T-cell (primary cell): Measurements from ENCODE around the gene VPS13A. TPM values are rescaled to one million over a fixed set of nuclear protein-coding genes. Genes with fewer than 3 reads are reported as not detected.
A peak's percentile ranks its signal among the peaks of the same experiment; 100 is the strongest.
"Not testable (repeated sequence)": the region's sequence is repeated elsewhere in the genome, so short reads cannot be mapped to it uniquely, and the experiment has no call there.

Experiments
- ATAC-seq, 4 experiments: fragments of 200-7000 bp in 3 of 4; fragments of 150-1000 bp in 1 of 4; cut with Tn5 transposase; replicated peaks in 1 of 4; 1 replicate in 3 of 4; 2 replicates in 1 of 4; pipeline ENCODE4 v1.10.0; 2021; ENCODE audit warnings: moderate library complexity in 3 of 4, mild to moderate bottlenecking in 2 of 4, moderate number of reproducible peaks in 1 of 4
- CTCF ChIA-PET, 2 donors: fragments of 300-600 bp; sonication (Branson Sonifier 250); formaldehyde crosslinking; loops; one replicate each; lab custom pipeline; 2022; ENCODE audit warnings: antibody characterized with exemption in 2 of 2; lab: Charles Lee
- POLR2A ChIA-PET, 2 donors: fragments of 300-600 bp; sonication (Branson Sonifier 250); formaldehyde crosslinking; loops; one replicate each; lab custom pipeline; 2022; ENCODE audit warnings: antibody characterized with exemption in 2 of 2; lab: Charles Lee
- DNase-seq, 35 experiments: peaks; one replicate each; pipeline versions ENCODE4 v3.0.0 to v3.0.0-alpha.2; 2013 to 2023
- H3K27ac ChIP-seq: one replicate; pipeline ENCODE4 v1.5.1; 2013; ENCODE audit warnings: low read length
- H3K27me3 ChIP-seq, 2 experiments: replicated peaks in 1 of 2; 1 replicate in 1 of 2; 2 replicates in 1 of 2; pipeline versions ENCODE4 v1.6.1 to v1.7.0; 2013; ENCODE audit warnings: low read length in 1 of 2, mixed read lengths in 1 of 2; ENCODE audit not compliant: control insufficient read depth in 2 of 2, insufficient read depth in 2 of 2; ENCODE audit errors: extremely low read depth in 1 of 2
- H3K36me3 ChIP-seq, 2 donors: 1 replicate in 1 of 2; 2 replicates in 1 of 2; pipeline versions ENCODE4 v1.6.1 to v1.7.0; 2013; ENCODE audit warnings: low read length in 1 of 2; ENCODE audit not compliant: control insufficient read depth in 2 of 2, insufficient read depth in 1 of 2; ENCODE audit errors: extremely low read depth in 1 of 2
- H3K4me1 ChIP-seq, 2 experiments: 1 replicate in 1 of 2; 2 replicates in 1 of 2; pipeline versions ENCODE4 v1.6.1 to v1.7.0; 2013; ENCODE audit warnings: low read length in 2 of 2, mixed read lengths in 1 of 2; ENCODE audit not compliant: insufficient read depth in 2 of 2, control insufficient read depth in 1 of 2; ENCODE audit errors: extremely low read depth in 1 of 2
- H3K4me3 ChIP-seq, 2 donors: 1 replicate in 1 of 2; 2 replicates in 1 of 2; pipeline versions ENCODE4 v1.5.1 to v1.7.0; 2013; ENCODE audit warnings: mild to moderate bottlenecking in 2 of 2, low read length in 1 of 2, moderate library complexity in 1 of 2; ENCODE audit not compliant: control insufficient read depth in 1 of 2; ENCODE audit errors: extremely low read depth in 1 of 2
- H3K9me3 ChIP-seq: 2 replicates; pipeline ENCODE4 v1.7.0; 2013
- H3K27ac Mint-ChIP-seq, 2 donors: one replicate each; pipeline ENCODE4 v1.8.0; 2020 to 2021; ENCODE audit warnings: mild to moderate bottlenecking in 2 of 2, mixed read lengths in 2 of 2
- H3K27me3 Mint-ChIP-seq, 2 donors: one replicate each; pipeline ENCODE4 v1.8.0; 2021 to 2022; ENCODE audit warnings: mixed read lengths in 2 of 2
- H3K36me3 Mint-ChIP-seq: one replicate; pipeline ENCODE4 v1.8.0; 2021; ENCODE audit warnings: mixed read lengths
- H3K4me1 Mint-ChIP-seq, 3 donors: one replicate each; pipeline ENCODE4 v1.8.0; 2020 to 2022; ENCODE audit warnings: mixed read lengths in 3 of 3, mild to moderate bottlenecking in 1 of 3
- H3K4me3 Mint-ChIP-seq, 3 donors: one replicate each; pipeline ENCODE4 v1.8.0; 2020 to 2022; ENCODE audit warnings: mild to moderate bottlenecking in 3 of 3, mixed read lengths in 3 of 3, moderate library complexity in 3 of 3
- H3K9me3 Mint-ChIP-seq, 3 donors: one replicate each; pipeline ENCODE4 v1.8.0; 2020 to 2022; ENCODE audit warnings: mixed read lengths in 3 of 3
- WGBS: methylation state at CpG from one replicate; pipeline ENCODE4 v1.1.5; 2013; ENCODE audit warnings: missing lambda C conversion rate; ENCODE audit not compliant: insufficient coverage; 5-methylcytosine and 5-hydroxymethylcytosine counted together
- total RNA-seq, 35 experiments: library from RNA in 6 of 35; stranded (reverse) in 6 of 35; fragments of 120-200 nt in 1 of 35; gene quantifications; one replicate each; pipeline versions ENCODE4 v1.2.1 to v1.2.4 and lab custom pipeline; 2013 to 2026

VPS13A gene
- total RNA-seq, 5 donors from 2014 or later (not counting 1 experiment from before 2014, with no cell fraction given), result 32.1 to 49.3 (median 36.5) TPM

- Histone ChIP-seq H3K4me1 (no peaks in the 10 kb centered on the region), H3K9me3 (no peaks in the 10 kb centered on the region), H3K36me3 (no peaks in the 10 kb centered on the region), H3K27ac (no peak overlapping the region), H3K27me3 (peaks cover 0 to 12% of the 10 kb centered on the region in 2 experiments), H3K4me3 (no peak overlapping the region)
- WGBS, result 69% methylated on average over 21 of the region's 21 CpGs
- ATAC-seq, result peak; percentile 80 to 94 (median 86)
- H3K9me3 Mint-ChIP-seq, result no peaks in the 10 kb centered on the region
- H3K4me1 Mint-ChIP-seq, result peaks cover 3 to 6% (median 3%) of the 10 kb centered on the region in 3 donors
- H3K27me3 Mint-ChIP-seq, result peaks cover 0 to 2% of the 10 kb centered on the region in 2 donors
- H3K36me3 Mint-ChIP-seq, result no peaks in the 10 kb centered on the region
- no peak overlapping the region for H3K4me3 Mint-ChIP-seq
- DNase-seq, result peak in 32 of 35 experiments; percentile 9 to 64 (median 36)
- ChIA-PET CTCF (interaction anchor here (0.6 to 2.0 kb wide), 19 partner anchors 8 to 936 kb away, joined by 3 to 15 read pairs (median 4); no protein-coding TSS in a partner anchor), POLR2A (no interaction called here)
- no peak overlapping the region for H3K27ac Mint-ChIP-seq
These were observed 256.5 kb downstream of the VPS13A start for GRCh38 chr9:77433675-77434445.

DNA sequence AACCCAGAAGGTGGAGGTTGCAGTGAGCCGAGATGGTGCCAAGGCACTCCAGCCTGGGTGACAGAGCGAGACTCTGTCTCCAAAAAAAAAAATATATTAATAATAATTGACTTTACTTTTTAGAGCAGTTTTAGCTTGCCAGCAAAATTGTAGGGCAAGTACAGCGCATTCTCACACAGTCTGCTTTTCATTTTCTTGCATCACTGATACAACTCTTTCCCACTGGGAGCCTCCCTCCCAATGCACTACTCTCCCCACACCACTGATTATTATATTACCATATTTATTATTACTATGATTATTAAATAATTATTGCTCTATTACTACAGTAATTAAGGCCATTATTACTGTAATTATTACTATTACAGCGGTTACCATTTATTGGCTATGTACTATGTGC lies 257.9 kb downstream of the VPS13A start:
- H3K27me3 Mint-ChIP-seq, result peaks cover 0 to 5% of the 10 kb centered on the region in 2 donors
- ChIA-PET POLR2A (no interaction called here), CTCF (interaction anchor here (0.5 to 2.0 kb wide), 5 partner anchors 9 to 779 kb away, joined by 3 to 7 read pairs (median 4); no protein-coding TSS in a partner anchor)
- Histone ChIP-seq H3K27me3 (peaks cover 0 to 12% of the 10 kb centered on the region in 2 experiments), H3K4me3 (no peak overlapping the region), H3K4me1 (no peaks in the 10 kb centered on the region), H3K36me3 (no peaks in the 10 kb centered on the region), H3K27ac (no peak overlapping the region), H3K9me3 (no peaks in the 10 kb centered on the region)
- peaks cover 3 to 6% (median 3%) of the 10 kb centered on the region in 3 donors for H3K4me1 Mint-ChIP-seq
- DNase-seq (no peak), ATAC-seq (no peak)
- H3K27ac Mint-ChIP-seq, result no peak overlapping the region
- H3K9me3 Mint-ChIP-seq, result no peaks in the 10 kb centered on the region
- H3K4me3 Mint-ChIP-seq, result no peak overlapping the region
- 100% methylated on average over 1 of the region's 4 CpGs for WGBS
- no peaks in the 10 kb centered on the region for H3K36me3 Mint-ChIP-seq

DNA sequence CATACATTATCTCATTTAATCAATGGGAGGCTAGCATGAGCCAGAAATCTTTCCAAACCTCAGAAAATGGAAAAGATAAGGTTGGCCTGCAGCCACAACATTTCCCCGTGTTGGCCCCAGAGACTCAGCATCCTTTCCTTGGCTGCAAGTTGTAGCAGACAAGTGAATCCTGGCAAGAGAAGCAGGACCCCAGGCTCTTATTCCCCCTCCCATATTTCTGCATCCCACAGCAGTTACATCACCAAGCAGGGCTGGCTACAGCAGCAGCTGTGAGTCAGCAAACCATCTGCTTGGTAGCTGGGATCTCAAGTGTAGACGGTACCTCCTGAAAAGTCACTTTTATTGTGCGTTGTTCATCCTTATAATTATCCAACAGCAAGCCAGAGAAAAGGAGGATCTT lies 258.4 kb downstream of the VPS13A start:
- no peaks in the 10 kb centered on the region for H3K4me1 ChIP-seq
- ATAC-seq, result no peak
- H3K4me3 ChIP-seq, result no peak overlapping the region
- H3K4me1 Mint-ChIP-seq, result peaks cover 3 to 6% (median 3%) of the 10 kb centered on the region in 3 donors
- H3K27ac ChIP-seq, result no peak overlapping the region
- H3K27me3 Mint-ChIP-seq, result peaks cover 0 to 5% of the 10 kb centered on the region in 2 donors
- no peaks in the 10 kb centered on the region for H3K9me3 ChIP-seq
- DNase-seq, result no peak
- ChIA-PET POLR2A (no interaction called here), CTCF (interaction anchor here in 1 of 2 donors (1.7 kb wide), 1 partner anchor 40 kb away, joined by 4 read pairs; no protein-coding TSS in a partner anchor)
- H3K36me3 Mint-ChIP-seq, result no peaks in the 10 kb centered on the region
- no peak overlapping the region for H3K4me3 Mint-ChIP-seq
- H3K36me3 ChIP-seq, result no peaks in the 10 kb centered on the region
- H3K27ac Mint-ChIP-seq, result no peak overlapping the region
- H3K9me3 Mint-ChIP-seq, result no peaks in the 10 kb centered on the region
- WGBS, result 91% methylated on average over 3 of the region's 3 CpGs
- H3K27me3 ChIP-seq, result peaks cover 0 to 12% of the 10 kb centered on the region in 2 experiments

DNA sequence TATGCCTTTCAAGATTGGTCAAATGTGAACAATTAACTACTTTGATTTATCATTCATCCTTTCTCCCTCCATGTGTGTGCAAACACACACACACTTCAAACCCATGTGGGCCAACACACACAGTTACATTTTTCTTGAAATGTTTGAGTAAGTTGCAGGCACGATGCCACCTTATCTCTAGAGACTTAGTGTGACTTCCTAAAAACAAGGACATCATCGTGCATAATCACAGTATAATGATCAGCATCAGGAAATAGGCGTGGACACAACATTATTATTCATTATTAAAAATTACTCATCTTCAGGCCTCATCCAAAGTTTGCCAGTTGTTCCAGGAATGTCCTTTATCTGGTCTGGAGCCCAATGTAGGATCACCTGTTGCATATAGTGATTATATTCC lies 261.3 kb downstream of the VPS13A start:
- Mint-ChIP-seq H3K4me3 (no peak overlapping the region), H3K36me3 (no peaks in the 10 kb centered on the region), H3K9me3 (no peaks in the 10 kb centered on the region), H3K4me1 (peaks cover 3 to 4% (median 3%) of the 10 kb centered on the region in 3 donors), H3K27me3 (peaks cover 0 to 5% of the 10 kb centered on the region in 2 donors), H3K27ac (no peak overlapping the region)
- no CpG with 5 or more reads among the region's 3 CpGs for WGBS
- Histone ChIP-seq H3K4me3 (no peak overlapping the region), H3K27ac (no peak overlapping the region), H3K9me3 (no peaks in the 10 kb centered on the region), H3K4me1 (no peaks in the 10 kb centered on the region), H3K36me3 (no peaks in the 10 kb centered on the region), H3K27me3 (peaks cover 0 to 12% of the 10 kb centered on the region in 2 experiments)
- POLR2A ChIA-PET, result no interaction called here
- no peak for ATAC-seq
- CTCF ChIA-PET, result interaction anchor here in 1 of 2 donors (0.6 kb wide), 1 partner anchor 9 kb away, joined by 3 read pairs; no protein-coding TSS in a partner anchor
- DNase-seq, result no peak

- WGBS, result 91% methylated on average over 7 of the region's 10 CpGs
- no peaks in the 10 kb centered on the region for H3K36me3 ChIP-seq
- no peak overlapping the region for H3K27ac ChIP-seq
- no peaks in the 10 kb centered on the region for H3K9me3 ChIP-seq
- Mint-ChIP-seq H3K27ac (no peak overlapping the region), H3K4me3 (no peak overlapping the region), H3K9me3 (no peaks in the 10 kb centered on the region), H3K27me3 (peaks cover 0 to 4% of the 10 kb centered on the region in 2 donors), H3K4me1 (no peaks in the 10 kb centered on the region), H3K36me3 (no peaks in the 10 kb centered on the region)
- ATAC-seq, result no peak
- no peaks in the 10 kb centered on the region for H3K4me1 ChIP-seq
- peaks cover 0 to 11% of the 10 kb centered on the region in 2 experiments for H3K27me3 ChIP-seq
- POLR2A ChIA-PET, result no interaction called here
- H3K4me3 ChIP-seq, result no peak overlapping the region
- CTCF ChIA-PET, result interaction anchor here (0.6 to 0.9 kb wide), 2 partner anchors 16 to 17 kb away, joined by 3 to 7 read pairs; no protein-coding TSS in a partner anchor
- DNase-seq, result no peak
These were observed 262.7 kb downstream of the VPS13A start for GRCh38 chr9:77440057-77440456.

- WGBS, result 54% methylated on average over 4 of the region's 7 CpGs
- H3K4me1 ChIP-seq, H3K27ac ChIP-seq, POLR2A ChIA-PET, H3K36me3 ChIP-seq, H3K27ac Mint-ChIP-seq, H3K9me3 Mint-ChIP-seq, H3K9me3 ChIP-seq, H3K36me3 Mint-ChIP-seq, H3K4me3 Mint-ChIP-seq, H3K27me3 Mint-ChIP-seq, H3K4me1 Mint-ChIP-seq, DNase-seq, H3K4me3 ChIP-seq, ATAC-seq: not testable (repeated sequence)
- CTCF ChIA-PET, result interaction anchor here in 1 of 2 donors (4.1 kb wide), 1 partner anchor 16 kb away, joined by 12 read pairs; no protein-coding TSS in a partner anchor
- H3K27me3 ChIP-seq, result peaks cover 0 to 11% of the 10 kb centered on the region in 2 experiments
These were observed 263.8 kb downstream of the VPS13A start for GRCh38 chr9:77441124-77441523.
